ENCODE measurements around the gene VEGFB.
A peak's percentile ranks its signal among the peaks of the same experiment; 100 is the strongest.

The VEGFB gene

GRCh38 chr11:64218628-64219353 lies 15.6 kb upstream of the VEGFB start:
- no peaks in the 10 kb centered on the region for H3K36me3 ChIP-seq (ENCODE audit: insufficient read depth, low read length)
- H3K9me3 ChIP-seq (ENCODE audit: low read length): no peaks in the 10 kb centered on the region
- H3K27ac ChIP-seq (ENCODE audit: low read depth, low read length): no peak overlapping the region
- H3K9ac ChIP-seq (ENCODE audit: low read length): no peak overlapping the region
- no peaks in the 10 kb centered on the region for H3K27me3 ChIP-seq (ENCODE audit: control insufficient read depth in 1 of 2, insufficient read depth in 2 of 2, low read length in 2 of 2)
- no peak overlapping the region for H3K4me3 ChIP-seq (ENCODE audit: low read depth in 1 of 2, low read length in 2 of 2)
- H3K4me1 ChIP-seq (ENCODE audit: insufficient read depth, low read length): no peaks in the 10 kb centered on the region

DNA sequence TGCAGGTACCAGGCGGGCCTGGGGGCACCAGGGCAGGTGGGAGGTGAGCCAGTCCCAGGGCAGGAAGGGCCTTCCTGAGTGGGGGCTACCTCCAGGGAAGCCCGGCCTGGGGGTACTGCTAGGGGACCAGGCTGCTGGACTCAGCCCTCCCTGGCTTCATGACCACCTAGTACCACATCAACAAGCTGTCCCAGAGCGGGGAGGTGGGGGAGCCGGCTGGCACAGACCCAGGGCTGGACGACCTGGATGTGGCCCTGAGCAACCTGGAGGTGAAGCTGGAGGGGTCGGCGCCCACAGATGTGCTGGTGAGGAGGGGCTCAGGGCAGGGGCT lies 15.1 kb upstream of the VEGFB start:
- H3K9me3 ChIP-seq (ENCODE audit: low read length): no peaks in the 10 kb centered on the region
- H3K36me3 ChIP-seq (ENCODE audit: insufficient read depth, low read length): no peaks in the 10 kb centered on the region
- no peaks in the 10 kb centered on the region for H3K4me1 ChIP-seq (ENCODE audit: insufficient read depth, low read length)
- H3K4me3 ChIP-seq (ENCODE audit: low read depth in 1 of 2, low read length in 2 of 2): no peak overlapping the region
- no peaks in the 10 kb centered on the region for H3K27me3 ChIP-seq (ENCODE audit: control insufficient read depth in 1 of 2, insufficient read depth in 2 of 2, low read length in 2 of 2)
- H3K27ac ChIP-seq (ENCODE audit: low read depth, low read length): no peak overlapping the region
- H3K9ac ChIP-seq (ENCODE audit: low read length): no peak overlapping the region

DNA sequence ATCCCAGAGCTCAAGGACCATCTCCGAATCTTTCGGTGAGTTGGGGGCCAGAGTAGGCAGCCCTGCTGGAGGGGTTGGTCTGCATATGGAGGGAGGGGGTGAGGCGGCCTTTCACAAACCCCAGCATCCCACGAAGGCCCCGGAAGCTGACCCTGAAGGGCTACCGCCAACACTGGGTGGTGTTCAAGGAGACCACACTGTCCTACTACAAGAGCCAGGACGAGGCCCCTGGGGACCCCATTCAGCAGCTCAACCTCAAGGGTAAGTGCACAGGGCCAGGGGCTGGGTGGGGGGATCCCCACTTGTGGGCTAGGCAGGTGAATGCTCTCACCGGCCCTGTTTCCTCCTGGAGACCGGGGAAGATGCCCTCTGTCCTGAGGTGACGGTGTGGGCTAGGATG lies 14.6 kb upstream of the VEGFB start:
- Histone ChIP-seq H3K4me1 (ENCODE audit: insufficient read depth, low read length) (no peaks in the 10 kb centered on the region), H3K27ac (ENCODE audit: low read depth, low read length) (no peak overlapping the region), H3K4me3 (ENCODE audit: low read depth in 1 of 2, low read length in 2 of 2) (no peak overlapping the region), H3K27me3 (ENCODE audit: control insufficient read depth in 1 of 2, insufficient read depth in 2 of 2, low read length in 2 of 2) (no peaks in the 10 kb centered on the region), H3K36me3 (ENCODE audit: insufficient read depth, low read length) (no peaks in the 10 kb centered on the region), H3K9me3 (ENCODE audit: low read length) (no peaks in the 10 kb centered on the region), H3K9ac (ENCODE audit: low read length) (no peak overlapping the region)

DNA sequence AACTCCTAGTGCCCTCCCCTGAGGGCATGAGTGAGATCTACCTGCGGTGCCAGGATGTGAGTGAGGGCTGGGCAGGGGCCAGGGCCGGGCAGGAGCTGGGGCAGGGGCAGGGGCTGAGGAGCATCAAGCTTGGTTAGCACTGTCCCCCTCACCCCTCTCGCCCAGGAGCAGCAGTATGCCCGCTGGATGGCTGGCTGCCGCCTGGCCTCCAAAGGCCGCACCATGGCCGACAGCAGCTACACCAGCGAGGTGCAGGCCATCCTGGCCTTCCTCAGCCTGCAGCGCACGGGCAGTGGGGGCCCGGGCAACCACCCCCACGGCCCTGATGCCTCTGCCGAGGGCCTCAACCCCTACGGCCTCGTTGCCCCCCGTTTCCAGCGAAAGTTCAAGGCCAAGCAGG lies 14.1 kb upstream of the VEGFB start:
- Histone ChIP-seq H3K27me3 (ENCODE audit: control insufficient read depth in 1 of 2, insufficient read depth in 2 of 2, low read length in 2 of 2) (no peaks in the 10 kb centered on the region), H3K27ac (ENCODE audit: low read depth, low read length) (no peak overlapping the region), H3K36me3 (ENCODE audit: insufficient read depth, low read length) (no peaks in the 10 kb centered on the region), H3K4me1 (ENCODE audit: insufficient read depth, low read length) (peaks cover 4% of the 10 kb centered on the region), H3K4me3 (ENCODE audit: low read depth in 1 of 2, low read length in 2 of 2) (no peak overlapping the region), H3K9me3 (ENCODE audit: low read length) (no peaks in the 10 kb centered on the region), H3K9ac (ENCODE audit: low read length) (no peak overlapping the region)

DNA sequence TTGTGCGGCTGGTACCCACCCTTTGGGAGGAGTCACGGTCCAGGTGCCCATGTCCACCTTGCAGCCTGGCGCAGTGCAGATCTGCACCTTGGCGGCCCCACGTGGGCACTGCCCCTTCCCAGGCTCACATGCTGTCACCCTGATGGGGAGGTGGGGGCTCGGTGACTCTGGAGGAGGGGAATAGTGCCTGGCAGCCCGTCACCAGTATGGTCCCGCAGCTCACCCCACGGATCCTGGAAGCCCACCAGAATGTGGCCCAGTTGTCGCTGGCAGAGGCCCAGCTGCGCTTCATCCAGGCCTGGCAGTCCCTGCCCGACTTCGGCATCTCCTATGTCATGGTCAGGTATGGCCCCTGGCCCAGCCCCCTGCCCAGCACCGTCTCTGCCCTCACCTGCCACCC lies 13.6 kb upstream of the VEGFB start:
- H3K4me3 ChIP-seq (ENCODE audit: low read depth in 1 of 2, low read length in 2 of 2): no peak overlapping the region
- H3K36me3 ChIP-seq (ENCODE audit: insufficient read depth, low read length): no peaks in the 10 kb centered on the region
- H3K4me1 ChIP-seq (ENCODE audit: insufficient read depth, low read length): peaks cover 8% of the 10 kb centered on the region
- no peak overlapping the region for H3K9ac ChIP-seq (ENCODE audit: low read length)
- no peaks in the 10 kb centered on the region for H3K9me3 ChIP-seq (ENCODE audit: low read length)
- no peaks in the 10 kb centered on the region for H3K27me3 ChIP-seq (ENCODE audit: control insufficient read depth in 1 of 2, insufficient read depth in 2 of 2, low read length in 2 of 2)
- H3K27ac ChIP-seq (ENCODE audit: low read depth, low read length): no peak overlapping the region

GRCh38 chr11:64222651-64223000 lies 11.8 kb upstream of the VEGFB start:
- Histone ChIP-seq H3K4me1 (ENCODE audit: insufficient read depth, low read length) (peaks cover 20% of the 10 kb centered on the region), H3K36me3 (ENCODE audit: insufficient read depth, low read length) (no peaks in the 10 kb centered on the region), H3K27me3 (ENCODE audit: control insufficient read depth in 1 of 2, insufficient read depth in 2 of 2, low read length in 2 of 2) (no peaks in the 10 kb centered on the region), H3K9me3 (ENCODE audit: low read length) (no peaks in the 10 kb centered on the region), H3K27ac (ENCODE audit: low read depth, low read length) (no peak overlapping the region), H3K4me3 (ENCODE audit: low read depth in 1 of 2, low read length in 2 of 2) (no peak overlapping the region), H3K9ac (ENCODE audit: low read length) (no peak overlapping the region)

DNA sequence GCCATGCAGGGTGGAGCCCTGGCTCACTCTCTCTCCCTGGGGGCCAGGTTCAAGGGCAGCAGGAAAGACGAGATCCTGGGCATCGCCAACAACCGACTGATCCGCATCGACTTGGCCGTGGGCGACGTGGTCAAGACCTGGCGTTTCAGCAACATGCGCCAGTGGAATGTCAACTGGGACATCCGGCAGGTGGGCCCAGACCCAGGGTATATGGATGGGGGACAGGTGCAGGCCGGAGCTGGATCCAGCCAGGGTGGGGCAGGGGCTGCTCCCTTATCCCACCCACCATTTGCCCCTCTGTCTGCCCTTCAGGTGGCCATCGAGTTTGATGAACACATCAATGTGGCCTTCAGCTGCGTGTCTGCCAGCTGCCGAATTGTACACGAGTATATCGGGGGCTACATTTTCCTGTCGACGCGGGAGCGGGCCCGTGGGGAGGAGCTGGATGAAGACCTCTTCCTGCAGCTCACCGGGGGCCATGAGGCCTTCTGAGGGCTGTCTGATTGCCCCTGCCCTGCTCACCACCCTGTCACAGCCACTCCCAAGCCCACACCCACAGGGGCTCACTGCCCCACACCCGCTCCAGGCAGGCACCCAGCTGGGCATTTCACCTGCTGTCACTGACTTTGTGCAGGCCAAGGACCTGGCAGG lies 11.3 kb upstream of the VEGFB start:
- Histone ChIP-seq H3K27me3 (ENCODE audit: control insufficient read depth in 1 of 2, insufficient read depth in 2 of 2, low read length in 2 of 2) (no peaks in the 10 kb centered on the region), H3K4me3 (ENCODE audit: low read depth in 1 of 2, low read length in 2 of 2) (no peak overlapping the region), H3K9ac (ENCODE audit: low read length) (no peak overlapping the region), H3K4me1 (ENCODE audit: insufficient read depth, low read length) (peaks cover 21% of the 10 kb centered on the region), H3K36me3 (ENCODE audit: insufficient read depth, low read length) (no peaks in the 10 kb centered on the region), H3K27ac (ENCODE audit: low read depth, low read length) (no peak overlapping the region), H3K9me3 (ENCODE audit: low read length) (no peaks in the 10 kb centered on the region)

DNA sequence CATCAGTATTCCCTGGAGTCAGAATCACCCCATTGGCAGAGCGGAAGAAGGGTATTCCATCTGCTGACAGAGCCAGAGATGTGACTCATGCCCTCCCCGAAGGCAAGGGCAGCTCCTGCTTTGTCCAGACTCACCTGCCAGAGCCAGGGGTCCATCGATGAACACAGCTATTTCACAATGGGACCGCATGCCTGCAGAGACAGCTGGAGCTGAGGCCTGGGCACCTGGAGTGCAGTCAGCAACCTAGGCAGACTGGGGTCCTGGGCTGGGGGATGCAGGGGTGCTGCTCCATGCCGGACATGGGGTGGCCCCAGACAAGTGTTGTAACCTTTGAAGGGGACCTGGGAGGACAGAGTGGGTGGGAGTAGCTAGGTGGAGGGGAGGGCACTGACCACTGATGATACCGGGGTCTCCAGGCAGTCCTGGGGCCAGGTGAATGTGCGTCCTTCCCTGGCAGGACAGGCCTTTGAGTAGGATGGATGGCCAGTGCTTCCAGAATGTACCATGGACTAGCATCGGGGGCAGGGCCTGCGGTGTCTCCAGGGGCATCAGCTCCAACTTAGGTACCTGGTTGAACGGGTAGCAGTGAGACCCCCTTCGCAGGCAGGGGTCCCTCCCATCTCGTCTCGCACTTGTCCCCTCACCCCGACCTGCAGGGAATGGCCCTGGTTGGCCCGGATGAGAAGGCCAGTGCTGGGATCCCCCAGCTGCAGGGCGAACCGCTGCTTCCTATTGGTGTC lies 10.1 kb upstream of the VEGFB start:
- Histone ChIP-seq H3K27ac (ENCODE audit: low read depth, low read length) (no peak overlapping the region), H3K4me3 (ENCODE audit: low read depth in 1 of 2, low read length in 2 of 2) (no peak overlapping the region), H3K36me3 (ENCODE audit: insufficient read depth, low read length) (no peaks in the 10 kb centered on the region), H3K9ac (ENCODE audit: low read length) (no peak overlapping the region), H3K27me3 (ENCODE audit: control insufficient read depth in 1 of 2, insufficient read depth in 2 of 2, low read length in 2 of 2) (no peaks in the 10 kb centered on the region), H3K4me1 (ENCODE audit: insufficient read depth, low read length) (peaks cover 24% of the 10 kb centered on the region), H3K9me3 (ENCODE audit: low read length) (no peaks in the 10 kb centered on the region)

- no peaks in the 10 kb centered on the region for H3K9me3 ChIP-seq (ENCODE audit: low read length)
- H3K9ac ChIP-seq (ENCODE audit: low read length): peak overlapping the region; percentile 82
- no peaks in the 10 kb centered on the region for H3K27me3 ChIP-seq (ENCODE audit: control insufficient read depth in 1 of 2, insufficient read depth in 2 of 2, low read length in 2 of 2)
- H3K27ac ChIP-seq (ENCODE audit: low read depth, low read length): peak overlapping the region; percentile 86
- peaks cover 29% of the 10 kb centered on the region for H3K4me1 ChIP-seq (ENCODE audit: insufficient read depth, low read length)
- H3K4me3 ChIP-seq (ENCODE audit: low read depth in 1 of 2, low read length in 2 of 2): peak overlapping the region; percentile 71 to 89
- H3K36me3 ChIP-seq (ENCODE audit: insufficient read depth, low read length): no peaks in the 10 kb centered on the region
These were observed 9.3 kb upstream of the VEGFB start for GRCh38 chr11:64224891-64225607.

- Histone ChIP-seq H3K36me3 (ENCODE audit: insufficient read depth, low read length) (no peaks in the 10 kb centered on the region), H3K4me1 (ENCODE audit: insufficient read depth, low read length) (peaks cover 30% of the 10 kb centered on the region), H3K9me3 (ENCODE audit: low read length) (no peaks in the 10 kb centered on the region), H3K27me3 (ENCODE audit: control insufficient read depth in 1 of 2, insufficient read depth in 2 of 2, low read length in 2 of 2) (no peaks in the 10 kb centered on the region), H3K4me3 (ENCODE audit: low read depth in 1 of 2, low read length in 2 of 2) (peak within 1 kb of the TSS; percentile 71 to 89), H3K27ac (ENCODE audit: low read depth, low read length) (peak within 1 kb of the TSS; percentile 86), H3K9ac (ENCODE audit: low read length) (peak within 1 kb of the TSS; percentile 82)
These were observed 8.5 kb upstream of the VEGFB start, which contains the start of the genes NUDT22 and TRPT1 for GRCh38 chr11:64225608-64226506. TSS of gene NUDT22 (plus strand) at chr11:64226274. CDS start at chr11:64226653, 379 bp downstream. TSS of gene TRPT1 (minus strand) at chr11:64226186. CDS start at chr11:64225860, 326 bp downstream.
